GM19240 (cell line): ENCODE measurements around the gene SPTBN4.
A peak's percentile ranks its signal among the peaks of the same experiment; 100 is the strongest.
"Not testable (repeated sequence)": the region's sequence is repeated elsewhere in the genome, so short reads cannot be mapped to it uniquely, and the experiment has no call there.

Source experiments
- DNase-seq: peaks from one replicate; pipeline ENCODE4 v3.0.0; 2011; ENCODE audit warnings: low spot score; ENCODE audit not compliant: insufficient read length

Gene SPTBN4

DNA sequence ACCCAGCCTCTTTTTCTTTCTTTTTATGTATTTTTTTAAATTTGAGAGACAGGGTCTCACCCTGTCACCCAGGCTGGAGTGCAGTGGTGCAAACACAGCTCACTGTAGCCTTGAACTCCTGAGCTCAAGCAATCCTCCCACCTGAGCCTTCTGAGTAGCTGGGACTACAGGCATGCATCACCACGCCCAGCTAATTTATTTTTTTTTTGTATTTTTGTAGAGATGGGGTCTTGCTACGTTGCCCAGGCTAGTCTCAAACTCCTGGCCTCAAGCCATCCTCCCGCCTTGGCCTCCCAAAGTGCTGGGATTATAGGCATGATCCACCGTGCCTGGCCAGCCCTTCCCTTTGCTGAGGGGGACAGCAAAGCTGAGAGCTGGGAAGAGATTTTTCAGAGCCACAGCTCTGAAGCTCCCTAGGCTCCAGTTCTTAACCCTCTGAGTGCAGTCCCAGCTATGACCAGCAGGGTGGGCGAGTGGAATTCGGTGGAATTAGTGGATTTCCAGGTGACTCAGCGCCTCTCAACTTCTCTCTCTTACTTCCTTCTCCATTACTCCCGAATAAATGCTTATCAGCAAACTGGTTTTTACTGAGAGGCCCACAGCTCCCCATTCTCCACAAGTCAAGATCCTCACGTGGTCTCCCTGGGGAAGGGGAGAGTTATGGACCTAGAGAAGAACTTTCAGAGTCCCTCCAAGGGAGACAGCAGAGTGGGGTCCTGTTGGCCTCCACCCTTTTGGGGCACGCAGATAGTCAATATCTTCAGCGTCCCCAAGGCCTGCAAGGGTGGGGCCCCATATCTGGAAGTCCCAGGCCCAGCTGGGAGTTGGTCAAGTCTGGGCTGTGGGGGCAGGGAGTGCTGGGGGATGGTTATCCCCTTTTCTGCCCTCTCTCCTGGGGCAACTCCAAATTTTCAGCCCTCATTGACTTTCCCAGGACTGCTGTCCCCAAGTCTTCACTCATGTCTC is 2.5 kb upstream of the SPTBN4 start:
- no peak for DNase-seq

GRCh38 chr19:40465025-40465556 is 1.7 kb upstream of the SPTBN4 start:
- no peak for DNase-seq

DNA sequence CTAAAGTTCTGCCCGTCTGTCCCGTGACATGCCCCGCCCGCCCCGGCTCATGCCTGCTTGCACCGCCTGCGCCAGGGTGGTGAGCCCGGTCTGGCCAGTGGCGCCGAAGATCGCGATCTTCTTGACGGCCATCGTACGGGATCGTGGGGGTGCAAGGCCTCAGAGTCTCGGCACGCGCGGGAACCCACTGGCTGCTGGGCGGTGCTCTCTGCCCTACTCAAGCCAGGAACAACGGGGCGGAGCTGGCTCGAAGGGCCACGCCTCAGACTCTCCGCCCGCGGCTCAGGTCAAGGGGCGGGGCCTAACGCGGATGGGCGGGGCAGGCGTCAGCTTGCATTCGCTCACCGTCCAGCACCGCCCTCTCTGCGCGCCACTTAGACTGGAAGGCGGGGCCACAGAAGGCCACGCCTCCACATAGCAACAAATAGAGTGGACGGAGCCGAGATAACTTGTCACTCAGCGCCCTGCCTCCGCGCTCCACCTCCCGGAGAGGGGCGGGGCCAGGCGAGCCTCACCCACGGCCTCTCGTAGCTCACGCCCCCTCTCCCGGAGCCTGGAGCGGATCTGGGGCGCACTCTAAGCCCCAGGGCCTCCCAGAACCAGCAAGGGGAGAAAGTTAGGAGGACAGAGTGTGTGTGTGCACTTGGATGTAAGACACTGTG is 1.1 kb upstream of the SPTBN4 start, which contains the start of gene BLVRB:
Gene BLVRB (minus strand): TSS at position 189 of the 662 bp plus-strand sequence. CDS start 57 bp downstream, at position 132.
- peak; percentile 96 for DNase-seq

- no peak for DNase-seq
Observed at GRCh38 chr19:40466219-40466984, 399 bp upstream of the SPTBN4 start.

DNA sequence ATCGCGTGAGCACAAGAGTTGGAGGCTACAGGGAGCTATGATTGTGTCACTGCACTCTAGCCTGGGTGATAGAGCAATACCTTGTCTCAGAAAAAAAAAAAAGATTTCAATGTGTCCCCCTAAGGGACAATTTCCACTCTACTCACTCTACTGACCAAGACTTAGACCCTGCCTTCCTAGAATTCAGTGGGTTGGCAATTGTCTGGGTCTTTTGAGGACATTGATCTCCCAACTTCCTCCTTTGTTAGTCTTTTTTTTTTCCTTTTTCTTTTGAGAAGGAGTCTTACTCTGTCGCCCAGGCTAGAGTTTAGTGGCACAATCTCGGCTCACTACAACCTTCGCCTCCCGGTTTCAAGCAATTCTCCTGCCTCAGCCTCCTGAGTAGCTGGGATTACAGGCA is 2.2 kb downstream of the SPTBN4 start:
- no peak for DNase-seq

DNA sequence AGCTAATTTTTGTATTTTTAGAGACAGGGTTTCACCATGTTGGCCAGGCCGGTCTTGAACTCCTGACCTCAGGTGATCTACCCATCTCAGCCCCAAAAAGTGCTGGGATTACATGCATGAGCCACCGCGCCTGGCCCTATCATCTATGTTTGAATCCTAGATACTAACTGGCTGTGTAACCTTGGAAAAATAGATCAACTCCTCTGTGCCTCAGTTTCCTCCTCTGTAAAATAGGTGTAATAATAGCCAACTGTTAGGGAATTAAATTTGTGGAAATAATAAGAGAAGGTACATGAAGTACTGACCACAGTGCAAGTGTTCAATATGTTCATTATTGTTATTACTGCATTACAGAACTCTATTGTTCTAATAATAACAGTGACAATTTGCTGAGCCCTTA is 4.3 kb downstream of the SPTBN4 start:
- DNase-seq = no peak

GRCh38 chr19:40472516-40472915 is 5.7 kb downstream of the SPTBN4 start:
- no peak for DNase-seq

DNA sequence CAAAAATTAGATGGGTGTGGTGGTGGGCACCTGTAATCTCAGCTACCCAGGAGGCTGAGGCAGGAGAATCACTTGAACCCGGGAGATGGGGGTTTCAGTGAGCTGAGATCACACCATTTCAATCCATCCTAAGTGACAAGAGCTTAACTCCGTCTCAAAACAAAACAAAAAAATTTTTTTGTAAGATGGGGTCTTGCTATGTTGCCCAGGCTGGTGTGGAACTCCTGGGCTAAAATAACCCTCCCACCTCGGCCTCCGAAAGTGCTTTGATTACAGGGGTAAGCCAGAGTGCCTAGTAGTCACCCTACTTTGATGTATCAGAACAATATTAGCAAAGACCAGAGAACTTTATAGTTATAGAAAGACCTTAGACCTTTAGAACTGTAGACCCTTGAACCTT is 7.9 kb downstream of the SPTBN4 start:
- DNase-seq = no peak

GRCh38 chr19:40475878-40476644 is 9.3 kb downstream of the SPTBN4 start:
- not testable (repeated sequence) for DNase-seq

- no peak for DNase-seq
Observed at GRCh38 chr19:40486017-40486416, 19.2 kb downstream of the SPTBN4 start.

- no peak for DNase-seq
Observed at GRCh38 chr19:40489882-40490230, 23.1 kb downstream of the SPTBN4 start.

GRCh38 chr19:40492274-40492673 is 25.5 kb downstream of the SPTBN4 start:
- no peak for DNase-seq

- no peak for DNase-seq
Observed at GRCh38 chr19:40493778-40494177, 27.0 kb downstream of the SPTBN4 start.

- no peak for DNase-seq
Observed at GRCh38 chr19:40494191-40494838, 27.5 kb downstream of the SPTBN4 start.

GRCh38 chr19:40497214-40497613 is 30.4 kb downstream of the SPTBN4 start:
- DNase-seq = no peak

- DNase-seq = no peak
Observed at GRCh38 chr19:40499320-40499719, 32.5 kb downstream of the SPTBN4 start.

DNA sequence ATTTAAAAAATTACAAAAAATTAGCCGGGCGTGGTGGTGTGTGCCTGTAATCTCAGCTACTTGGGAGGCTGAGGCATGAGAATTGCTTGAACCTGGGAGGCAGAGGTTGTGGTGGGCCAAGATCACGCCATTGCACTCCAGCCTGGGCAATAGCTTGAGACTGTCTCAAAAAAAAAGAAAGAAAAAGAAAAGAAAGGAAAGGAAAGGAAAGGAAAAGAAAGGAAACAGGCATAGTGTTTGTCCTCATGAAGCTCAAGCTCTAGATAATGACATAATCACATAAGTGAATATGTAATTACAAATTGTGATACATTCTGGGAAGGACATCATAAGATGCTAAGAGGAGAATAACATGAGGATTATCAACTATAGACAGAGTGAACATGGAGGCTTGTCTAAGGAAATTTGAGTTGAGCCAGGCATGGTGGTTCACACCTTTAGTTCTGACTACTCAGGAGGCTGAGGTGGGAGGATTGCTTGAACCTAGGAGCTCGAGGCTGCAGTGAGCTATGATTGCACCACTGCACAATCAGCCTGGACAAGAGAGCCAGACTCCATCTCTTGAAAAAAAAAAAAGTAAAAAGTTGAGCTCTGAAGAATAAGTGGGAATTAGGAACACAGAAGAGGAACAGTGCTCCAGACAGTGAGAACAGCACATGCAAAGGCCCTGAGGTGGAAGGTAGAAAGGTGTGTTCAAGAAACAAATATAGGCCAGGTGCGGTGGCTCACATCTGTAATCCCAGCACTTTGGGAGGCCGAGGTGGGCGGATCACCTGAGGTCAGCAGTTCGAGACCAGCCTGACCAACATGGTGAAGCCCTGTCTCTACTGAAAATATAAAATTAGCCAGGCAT is 34.1 kb downstream of the SPTBN4 start:
- not testable (repeated sequence) for DNase-seq

- no peak for DNase-seq
Observed at GRCh38 chr19:40501599-40501998, 34.8 kb downstream of the SPTBN4 start.

GRCh38 chr19:40502081-40502480 is 35.3 kb downstream of the SPTBN4 start:
- DNase-seq = no peak
